PC-3 (cell line): Measurements from ENCODE around the gene DYNLT2B.

Experiments used
- EZH2 ChIP-seq: fragments of 300-600 bp; sonication (generic); IDR thresholded peaks from one replicate; pipeline ENCODE4 v1.6.1; 2017; ENCODE audit warnings: antibody characterized with exemption, mild to moderate bottlenecking, low read length; ENCODE audit not compliant: unreplicated experiment
- EZH2phosphoT487 ChIP-seq: fragments of 300-600 bp; sonication (generic); IDR thresholded peaks from 2 replicates; pipeline ENCODE4 v1.6.1; 2018; ENCODE audit warnings: mild to moderate bottlenecking, antibody characterized with exemption, low read length, borderline replicate concordance
- TF ChIP-seq, protein P1 (sequence below): fragments of 300-600 bp; sonication (generic); conservative IDR thresholded peaks from 2 replicates; pipeline ENCODE4 v1.5.1; 2017; ENCODE audit warnings: antibody characterized with exemption, low read depth, mild to moderate bottlenecking, low read length

DNA sequence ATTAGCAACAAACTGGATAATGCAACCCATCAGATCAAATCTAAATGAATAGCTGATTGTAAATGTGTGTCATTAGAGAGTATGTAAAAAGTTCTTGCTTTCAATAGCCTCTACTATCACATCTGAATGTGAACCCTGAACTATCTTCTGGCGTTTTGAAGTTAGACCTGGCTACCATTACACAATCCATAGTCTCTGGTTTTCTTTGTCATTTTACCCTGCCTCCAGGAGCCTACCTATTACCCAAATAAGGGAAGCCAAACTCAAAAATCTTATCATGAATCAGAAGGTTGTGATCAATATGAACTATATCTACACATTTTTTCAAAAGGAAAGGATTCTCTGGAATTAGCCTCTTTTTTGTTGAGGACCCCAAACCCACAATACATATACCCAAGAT is 62.3 kb downstream of the DYNLT2B start:
- TF ChIP-seq, protein P1, sequence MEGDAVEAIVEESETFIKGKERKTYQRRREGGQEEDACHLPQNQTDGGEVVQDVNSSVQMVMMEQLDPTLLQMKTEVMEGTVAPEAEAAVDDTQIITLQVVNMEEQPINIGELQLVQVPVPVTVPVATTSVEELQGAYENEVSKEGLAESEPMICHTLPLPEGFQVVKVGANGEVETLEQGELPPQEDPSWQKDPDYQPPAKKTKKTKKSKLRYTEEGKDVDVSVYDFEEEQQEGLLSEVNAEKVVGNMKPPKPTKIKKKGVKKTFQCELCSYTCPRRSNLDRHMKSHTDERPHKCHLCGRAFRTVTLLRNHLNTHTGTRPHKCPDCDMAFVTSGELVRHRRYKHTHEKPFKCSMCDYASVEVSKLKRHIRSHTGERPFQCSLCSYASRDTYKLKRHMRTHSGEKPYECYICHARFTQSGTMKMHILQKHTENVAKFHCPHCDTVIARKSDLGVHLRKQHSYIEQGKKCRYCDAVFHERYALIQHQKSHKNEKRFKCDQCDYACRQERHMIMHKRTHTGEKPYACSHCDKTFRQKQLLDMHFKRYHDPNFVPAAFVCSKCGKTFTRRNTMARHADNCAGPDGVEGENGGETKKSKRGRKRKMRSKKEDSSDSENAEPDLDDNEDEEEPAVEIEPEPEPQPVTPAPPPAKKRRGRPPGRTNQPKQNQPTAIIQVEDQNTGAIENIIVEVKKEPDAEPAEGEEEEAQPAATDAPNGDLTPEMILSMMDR, result no peak
- no peak for TF ChIP-seq EZH2phosphoT487
- no peak for TF ChIP-seq EZH2
